Tibial nerve (tissue), 4 donors: ENCODE results near the gene H2BK1.

Source experiments
- EP300 ChIP-seq, 2 donors: sonication (generic); formaldehyde crosslinking; IDR thresholded peaks; one replicate each; pipeline ENCODE4 v1.6.1; 2017; ENCODE audit warnings: antibody characterized with exemption in 2 of 2, mild to moderate bottlenecking in 1 of 2
- POLR2A ChIP-seq, 2 donors: fragments of 450-650 bp; IDR thresholded peaks; one replicate each; pipeline ENCODE4 v1.6.1; 2017; ENCODE audit warnings: antibody characterized with exemption in 2 of 2, mild to moderate bottlenecking in 2 of 2, moderate library complexity in 2 of 2
- TF ChIP-seq, protein P1 (sequence below), 5 experiments: fragments of 200-600 bp in 3 of 5; fragments of 450-650 bp in 2 of 5; sonication (generic) in 3 of 5; IDR thresholded peaks; one replicate each; pipeline ENCODE4 v1.5.1; 2016 to 2019; ENCODE audit warnings: antibody characterized with exemption in 5 of 5, mild to moderate bottlenecking in 3 of 5, moderate library complexity in 2 of 5

DNA sequence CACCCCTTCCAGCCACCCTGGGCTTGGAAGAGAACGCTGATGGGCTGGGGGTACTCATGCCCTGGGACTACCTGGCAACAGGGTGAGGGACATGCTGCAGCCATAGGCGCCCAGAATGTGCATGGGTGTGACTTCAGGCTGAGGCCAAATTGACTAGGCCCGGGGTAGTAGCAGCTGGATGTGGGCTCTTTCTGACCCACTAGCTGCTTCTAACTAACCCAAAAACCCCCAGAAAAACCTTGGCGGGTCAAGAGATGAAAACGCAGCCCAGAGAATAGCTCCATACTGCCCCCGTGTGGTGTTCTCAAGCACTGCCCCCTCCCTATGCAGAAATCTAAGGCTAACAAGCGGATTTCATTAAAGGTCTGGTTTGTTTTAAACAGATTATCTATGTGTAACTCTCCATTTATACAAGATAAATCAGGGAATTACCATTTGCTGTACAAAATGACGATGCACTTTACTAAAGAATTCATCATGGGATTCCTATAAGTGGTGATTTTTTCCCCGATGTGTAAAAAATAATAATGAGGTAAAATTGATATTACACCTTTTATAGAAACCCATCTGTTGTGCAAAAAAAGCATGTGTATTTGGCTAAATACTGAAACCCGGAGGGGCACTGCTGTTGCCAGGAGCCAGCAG, 34.0 kb upstream of the H2BK1 start:
- TF ChIP-seq POLR2A (IDR thresholded peaks at IDR 0.05) (no peak), EP300 (IDR thresholded peaks at IDR 0.05) (no peak)
- TF ChIP-seq, protein P1, sequence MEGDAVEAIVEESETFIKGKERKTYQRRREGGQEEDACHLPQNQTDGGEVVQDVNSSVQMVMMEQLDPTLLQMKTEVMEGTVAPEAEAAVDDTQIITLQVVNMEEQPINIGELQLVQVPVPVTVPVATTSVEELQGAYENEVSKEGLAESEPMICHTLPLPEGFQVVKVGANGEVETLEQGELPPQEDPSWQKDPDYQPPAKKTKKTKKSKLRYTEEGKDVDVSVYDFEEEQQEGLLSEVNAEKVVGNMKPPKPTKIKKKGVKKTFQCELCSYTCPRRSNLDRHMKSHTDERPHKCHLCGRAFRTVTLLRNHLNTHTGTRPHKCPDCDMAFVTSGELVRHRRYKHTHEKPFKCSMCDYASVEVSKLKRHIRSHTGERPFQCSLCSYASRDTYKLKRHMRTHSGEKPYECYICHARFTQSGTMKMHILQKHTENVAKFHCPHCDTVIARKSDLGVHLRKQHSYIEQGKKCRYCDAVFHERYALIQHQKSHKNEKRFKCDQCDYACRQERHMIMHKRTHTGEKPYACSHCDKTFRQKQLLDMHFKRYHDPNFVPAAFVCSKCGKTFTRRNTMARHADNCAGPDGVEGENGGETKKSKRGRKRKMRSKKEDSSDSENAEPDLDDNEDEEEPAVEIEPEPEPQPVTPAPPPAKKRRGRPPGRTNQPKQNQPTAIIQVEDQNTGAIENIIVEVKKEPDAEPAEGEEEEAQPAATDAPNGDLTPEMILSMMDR (IDR thresholded peaks at IDR 0.05) = peak; percentile 62 to 88 (median 82)
